Measurements from ENCODE around the gene SNORC.
A peak's percentile ranks its signal among the peaks of the same experiment; 100 is the strongest.

The SNORC gene

GRCh38 chr2:232908695-232909094, 38.6 kb downstream of the SNORC start:
- Histone ChIP-seq H3K27me3 (ENCODE audit: control insufficient read depth, insufficient read depth, low read length) (no peaks in the 10 kb centered on the region), H3K9ac (no peak overlapping the region), H3K9me3 (ENCODE audit: control insufficient read depth, low read length) (no peaks in the 10 kb centered on the region), H3K27ac (no peak overlapping the region), H3K36me3 (ENCODE audit: control insufficient read depth, insufficient read depth, low read length) (no peaks in the 10 kb centered on the region), H3K4me3 (ENCODE audit: low read depth, low read length) (no peak overlapping the region), H3K79me2 (no peaks in the 10 kb centered on the region), H2AFZ (no peak overlapping the region), H3K4me2 (ENCODE audit: low read length) (peak overlapping the region; percentile 10), H3K4me1 (no peaks in the 10 kb centered on the region)
- no peak for TF ChIP-seq CTCF (IDR thresholded peaks at IDR 0.05)

GRCh38 chr2:232910376-232910775, 40.3 kb downstream of the SNORC start:
- H3K9ac ChIP-seq, result no peak overlapping the region
- no peak overlapping the region for H3K4me2 ChIP-seq (ENCODE audit: low read length)
- H3K9me3 ChIP-seq (ENCODE audit: control insufficient read depth, low read length), result no peaks in the 10 kb centered on the region
- no peaks in the 10 kb centered on the region for H3K36me3 ChIP-seq (ENCODE audit: control insufficient read depth, insufficient read depth, low read length)
- no peak for TF ChIP-seq CTCF (IDR thresholded peaks at IDR 0.05)
- H3K27ac ChIP-seq, result no peak overlapping the region
- H3K4me3 ChIP-seq (ENCODE audit: low read depth, low read length), result no peak overlapping the region
- H3K27me3 ChIP-seq (ENCODE audit: control insufficient read depth, insufficient read depth, low read length), result no peaks in the 10 kb centered on the region
- no peaks in the 10 kb centered on the region for H3K79me2 ChIP-seq
- H2AFZ ChIP-seq, result no peak overlapping the region
- H3K4me1 ChIP-seq, result no peaks in the 10 kb centered on the region

GRCh38 chr2:232911712-232912277, 41.7 kb downstream of the SNORC start:
- Histone ChIP-seq H3K4me3 (ENCODE audit: low read depth, low read length) (no peak overlapping the region), H3K27ac (no peak overlapping the region), H3K4me2 (ENCODE audit: low read length) (no peak overlapping the region), H3K79me2 (no peaks in the 10 kb centered on the region), H3K36me3 (ENCODE audit: control insufficient read depth, insufficient read depth, low read length) (no peaks in the 10 kb centered on the region), H2AFZ (no peak overlapping the region), H3K9me3 (ENCODE audit: control insufficient read depth, low read length) (no peaks in the 10 kb centered on the region), H3K4me1 (no peaks in the 10 kb centered on the region), H3K9ac (no peak overlapping the region), H3K27me3 (ENCODE audit: control insufficient read depth, insufficient read depth, low read length) (no peaks in the 10 kb centered on the region)
- no peak for TF ChIP-seq CTCF (IDR thresholded peaks at IDR 0.05)

- no peak overlapping the region for H3K27ac ChIP-seq
- no peaks in the 10 kb centered on the region for H3K4me1 ChIP-seq
- H3K79me2 ChIP-seq, result no peaks in the 10 kb centered on the region
- no peak overlapping the region for H3K4me2 ChIP-seq (ENCODE audit: low read length)
- H3K9ac ChIP-seq, result no peak overlapping the region
- no peaks in the 10 kb centered on the region for H3K9me3 ChIP-seq (ENCODE audit: control insufficient read depth, low read length)
- no peaks in the 10 kb centered on the region for H3K27me3 ChIP-seq (ENCODE audit: control insufficient read depth, insufficient read depth, low read length)
- H2AFZ ChIP-seq, result no peak overlapping the region
- TF ChIP-seq CTCF (IDR thresholded peaks at IDR 0.05), result no peak
- no peak overlapping the region for H3K4me3 ChIP-seq (ENCODE audit: low read depth, low read length)
- no peaks in the 10 kb centered on the region for H3K36me3 ChIP-seq (ENCODE audit: control insufficient read depth, insufficient read depth, low read length)
Measured at GRCh38 chr2:232913903-232914302, 43.8 kb downstream of the SNORC start.

- Histone ChIP-seq H3K4me3 (ENCODE audit: low read depth, low read length) (no peak overlapping the region), H3K4me2 (ENCODE audit: low read length) (no peak overlapping the region), H3K36me3 (ENCODE audit: control insufficient read depth, insufficient read depth, low read length) (no peaks in the 10 kb centered on the region), H3K4me1 (no peaks in the 10 kb centered on the region), H3K9me3 (ENCODE audit: control insufficient read depth, low read length) (no peaks in the 10 kb centered on the region), H3K27me3 (ENCODE audit: control insufficient read depth, insufficient read depth, low read length) (no peaks in the 10 kb centered on the region), H3K79me2 (no peaks in the 10 kb centered on the region), H3K9ac (no peak overlapping the region), H2AFZ (no peak overlapping the region), H3K27ac (no peak overlapping the region)
- no peak for TF ChIP-seq CTCF (IDR thresholded peaks at IDR 0.05)
Measured at GRCh38 chr2:232919141-232919540, 49.1 kb downstream of the SNORC start.
